GM12801 (cell line): ENCODE results near the gene CAPN15.

Source experiments
- CTCF ChIP-seq: IDR thresholded peaks from one replicate; pipeline ENCODE4 v1.5.1; 2011; ENCODE audit warnings: control low read depth; ENCODE audit not compliant: insufficient read length; ENCODE audit errors: extremely low read depth

CAPN15 gene

GRCh38 chr16:503150-504071 lies 24.1 kb upstream of the CAPN15 start:
- TF ChIP-seq CTCF = no peak

- TF ChIP-seq CTCF = no peak
Observed at GRCh38 chr16:505479-506245, 21.9 kb upstream of the CAPN15 start.

- TF ChIP-seq CTCF = no peak
Observed at GRCh38 chr16:506246-506546, 21.3 kb upstream of the CAPN15 start.

GRCh38 chr16:507996-508395 lies 19.5 kb upstream of the CAPN15 start:
- TF ChIP-seq CTCF = no peak

- TF ChIP-seq CTCF = no peak
Observed at GRCh38 chr16:508884-509736, 18.4 kb upstream of the CAPN15 start.

- TF ChIP-seq CTCF = no peak
Observed at GRCh38 chr16:510066-510825, 17.3 kb upstream of the CAPN15 start.
